Peyer's patch (tissue), 4 donors: ENCODE results near the gene ACTR10. TPM values are rescaled to one million over a fixed set of nuclear protein-coding genes. Genes with fewer than 3 reads are reported as not detected.
A peak's percentile ranks its signal among the peaks of the same experiment; 100 is the strongest.

ENCODE experiments used
- DNase-seq, 3 donors: peaks; one replicate each; pipeline ENCODE4 v3.0.0-alpha.2; 2017 to 2019
- H3K27ac ChIP-seq, 4 donors: fragments of 200-600 bp; sonication (generic); one replicate each; pipeline ENCODE4 v1.5.1; 2016 to 2019
- H3K27me3 ChIP-seq, 2 donors: fragments of 200-600 bp; sonication (generic); one replicate each; pipeline ENCODE4 v1.5.1; 2019
- H3K36me3 ChIP-seq, 3 donors: fragments of 200-600 bp; sonication (generic); one replicate each; pipeline ENCODE4 v1.5.1; 2016 to 2019
- H3K4me1 ChIP-seq, 4 donors: fragments of 200-600 bp; sonication (generic); one replicate each; pipeline ENCODE4 v1.5.1; 2016 to 2019
- H3K4me3 ChIP-seq, 4 donors: fragments of 200-600 bp; sonication (generic); 1 replicate in 3 of 4; 2 replicates in 1 of 4; pipeline ENCODE4 v1.5.1; 2016 to 2019; ENCODE audit warnings: mild to moderate bottlenecking in 1 of 4
- H3K9me3 ChIP-seq, 4 donors: fragments of 200-600 bp; sonication (generic); one replicate each; pipeline ENCODE4 v1.5.1; 2016 to 2019; ENCODE audit warnings: mild to moderate bottlenecking in 1 of 4
- POLR2A ChIP-seq, 2 donors: fragments of 450-650 bp; IDR thresholded peaks; one replicate each; pipeline ENCODE4 v1.5.1; 2017; ENCODE audit warnings: antibody characterized with exemption in 2 of 2, mild to moderate bottlenecking in 2 of 2, moderate library complexity in 2 of 2
- total RNA-seq, 4 donors: library from RNA; depleted of rRNA; stranded (reverse); fragments of >200 nt; gene quantifications; one replicate each; pipeline ENCODE4 v1.1.0, GENCODE V29; 2016
- TF ChIP-seq, protein P1 (sequence below), 6 experiments: fragments of 450-650 bp in 4 of 6; fragments of 200-600 bp in 2 of 6; sonication (generic) in 1 of 6; IDR thresholded peaks; one replicate each; pipeline ENCODE4 v1.5.1; 2017 to 2019; ENCODE audit warnings: antibody characterized with exemption in 6 of 6, mild to moderate bottlenecking in 3 of 6, moderate library complexity in 1 of 6

The ACTR10 gene
- total RNA-seq, 4 donors from 2014 or later, result 37.1 to 70.6 (median 44.9) TPM

DNA sequence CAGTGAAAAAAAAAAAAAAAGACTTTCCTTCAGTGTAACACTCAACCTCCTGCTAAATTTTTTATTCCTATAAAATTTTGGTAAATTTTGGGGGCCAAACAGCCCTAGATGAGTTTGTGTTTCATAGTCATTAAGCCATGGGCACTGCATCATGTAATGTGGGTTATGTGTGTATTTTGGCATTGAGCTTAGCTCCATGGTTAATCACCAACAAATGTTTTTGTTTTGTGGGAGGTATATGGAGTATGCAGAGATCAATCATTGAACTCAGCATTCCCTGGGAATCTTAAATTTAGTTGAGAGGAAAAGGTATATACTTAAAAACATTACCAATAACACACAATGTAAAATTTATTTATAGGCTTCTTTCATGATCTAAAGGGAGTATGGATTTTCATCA lies 39.4 kb upstream of the ACTR10 start:
- Histone ChIP-seq H3K27me3 (no peaks in the 10 kb centered on the region), H3K9me3 (no peaks in the 10 kb centered on the region), H3K4me3 (no peak overlapping the region), H3K36me3 (no peaks in the 10 kb centered on the region), H3K4me1 (no peaks in the 10 kb centered on the region), H3K27ac (no peak overlapping the region)
- no peak for TF ChIP-seq POLR2A (IDR thresholded peaks at IDR 0.05)
- TF ChIP-seq, protein P1, sequence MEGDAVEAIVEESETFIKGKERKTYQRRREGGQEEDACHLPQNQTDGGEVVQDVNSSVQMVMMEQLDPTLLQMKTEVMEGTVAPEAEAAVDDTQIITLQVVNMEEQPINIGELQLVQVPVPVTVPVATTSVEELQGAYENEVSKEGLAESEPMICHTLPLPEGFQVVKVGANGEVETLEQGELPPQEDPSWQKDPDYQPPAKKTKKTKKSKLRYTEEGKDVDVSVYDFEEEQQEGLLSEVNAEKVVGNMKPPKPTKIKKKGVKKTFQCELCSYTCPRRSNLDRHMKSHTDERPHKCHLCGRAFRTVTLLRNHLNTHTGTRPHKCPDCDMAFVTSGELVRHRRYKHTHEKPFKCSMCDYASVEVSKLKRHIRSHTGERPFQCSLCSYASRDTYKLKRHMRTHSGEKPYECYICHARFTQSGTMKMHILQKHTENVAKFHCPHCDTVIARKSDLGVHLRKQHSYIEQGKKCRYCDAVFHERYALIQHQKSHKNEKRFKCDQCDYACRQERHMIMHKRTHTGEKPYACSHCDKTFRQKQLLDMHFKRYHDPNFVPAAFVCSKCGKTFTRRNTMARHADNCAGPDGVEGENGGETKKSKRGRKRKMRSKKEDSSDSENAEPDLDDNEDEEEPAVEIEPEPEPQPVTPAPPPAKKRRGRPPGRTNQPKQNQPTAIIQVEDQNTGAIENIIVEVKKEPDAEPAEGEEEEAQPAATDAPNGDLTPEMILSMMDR (IDR thresholded peaks at IDR 0.05), result no peak
- DNase-seq, result no peak

DNA sequence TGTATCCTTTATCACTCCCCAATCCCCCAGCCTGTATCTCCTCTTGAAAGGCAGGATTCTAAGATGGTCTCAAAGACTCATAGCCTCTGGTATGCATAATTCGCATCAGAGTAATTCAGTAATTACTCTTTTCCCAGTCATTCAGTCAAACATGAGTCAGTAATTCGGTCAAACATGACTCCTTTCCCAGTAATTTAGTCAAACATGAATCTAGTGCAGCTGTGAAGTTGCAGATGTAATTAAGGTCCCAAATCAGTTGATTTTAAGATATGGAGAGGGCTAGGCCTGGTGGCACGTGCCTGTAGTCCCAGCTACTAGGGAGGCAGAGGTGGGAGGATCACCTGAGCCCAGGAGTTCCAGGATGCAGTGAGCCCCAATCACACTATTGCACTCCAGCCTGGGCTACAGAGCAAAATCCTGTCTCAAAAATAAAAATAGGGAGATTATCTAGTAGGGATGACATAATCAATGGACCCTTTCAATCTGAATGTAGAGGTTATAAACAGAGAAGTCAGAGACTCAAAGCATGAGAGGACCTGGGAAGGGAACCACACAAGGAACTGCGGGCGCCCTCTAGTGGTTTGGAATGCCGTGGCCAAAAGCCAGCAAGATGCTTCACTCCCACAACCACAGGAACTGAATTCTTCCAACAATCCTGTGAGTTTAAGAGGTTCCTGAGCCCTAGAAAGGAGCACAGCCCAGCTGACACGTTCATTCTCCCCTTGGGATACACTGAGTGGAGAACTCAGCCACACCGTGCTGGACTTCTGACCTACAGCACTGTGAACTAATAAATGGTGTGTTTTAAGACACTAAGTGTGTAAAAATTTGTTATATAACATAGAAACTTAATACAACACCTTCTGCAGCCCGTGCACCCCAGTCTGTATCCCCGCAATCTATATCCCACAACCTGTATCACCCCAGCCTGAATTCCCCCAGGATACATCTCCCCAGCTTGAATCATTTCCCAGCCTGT lies 33.7 kb upstream of the ACTR10 start:
- H3K27ac ChIP-seq, result no peak overlapping the region
- H3K27me3 ChIP-seq, result no peaks in the 10 kb centered on the region
- TF ChIP-seq, protein P1 (IDR thresholded peaks at IDR 0.05), result peak; percentile 52 to 91 (median 62)
- no peak for TF ChIP-seq POLR2A (IDR thresholded peaks at IDR 0.05)
- H3K9me3 ChIP-seq, result no peaks in the 10 kb centered on the region
- peak; percentile 70 to 95 (median 85) for DNase-seq
- no peaks in the 10 kb centered on the region for H3K4me1 ChIP-seq
- no peak overlapping the region for H3K4me3 ChIP-seq
- H3K36me3 ChIP-seq, result no peaks in the 10 kb centered on the region

DNA sequence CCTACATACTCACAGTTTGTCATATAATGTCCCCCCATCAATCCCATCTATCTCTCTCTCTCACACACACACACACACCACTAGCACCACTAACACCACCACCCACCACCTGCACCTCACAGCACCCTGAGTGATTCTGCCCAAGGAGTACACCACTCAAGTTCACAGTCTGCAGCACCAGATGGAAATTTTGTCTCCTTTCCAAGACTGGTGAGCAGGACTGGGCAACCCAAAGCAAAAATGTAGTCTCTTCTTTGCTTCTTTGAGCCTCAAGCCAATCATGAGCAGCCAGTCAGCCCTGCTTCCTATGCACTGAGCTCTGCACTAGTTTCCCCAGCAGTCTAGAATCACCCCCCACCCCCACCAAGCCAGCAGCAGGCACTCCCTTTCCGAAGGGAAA lies 32.9 kb upstream of the ACTR10 start:
- no peak overlapping the region for H3K27ac ChIP-seq
- H3K27me3 ChIP-seq, result no peaks in the 10 kb centered on the region
- TF ChIP-seq POLR2A (IDR thresholded peaks at IDR 0.05), result no peak
- TF ChIP-seq, protein P1 (IDR thresholded peaks at IDR 0.05), result no peak
- no peaks in the 10 kb centered on the region for H3K36me3 ChIP-seq
- no peaks in the 10 kb centered on the region for H3K9me3 ChIP-seq
- no peak for DNase-seq
- no peaks in the 10 kb centered on the region for H3K4me1 ChIP-seq
- no peak overlapping the region for H3K4me3 ChIP-seq

DNA sequence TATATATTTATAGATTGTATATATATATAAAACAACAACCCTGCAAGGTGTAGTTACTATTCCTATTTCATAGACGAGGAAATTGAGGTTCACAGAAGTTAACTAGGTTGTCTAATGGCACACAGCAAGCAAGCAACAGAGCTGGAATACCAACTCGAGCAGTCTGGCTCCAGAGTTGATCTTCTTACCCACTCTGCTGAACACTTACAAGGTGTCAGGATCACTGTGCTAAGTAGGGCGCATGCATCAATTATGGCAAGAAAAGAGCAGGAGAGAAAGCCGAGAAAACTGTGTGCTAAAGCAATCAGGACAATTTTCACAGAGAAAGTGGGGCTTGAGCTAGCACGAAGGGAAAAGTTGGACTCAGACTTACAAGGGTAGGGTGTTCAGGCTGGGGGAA lies 32.1 kb upstream of the ACTR10 start:
- no peaks in the 10 kb centered on the region for H3K4me1 ChIP-seq
- no peak overlapping the region for H3K27ac ChIP-seq
- H3K36me3 ChIP-seq, result no peaks in the 10 kb centered on the region
- no peaks in the 10 kb centered on the region for H3K9me3 ChIP-seq
- DNase-seq, result no peak
- no peaks in the 10 kb centered on the region for H3K27me3 ChIP-seq
- H3K4me3 ChIP-seq, result no peak overlapping the region
- no peak for TF ChIP-seq POLR2A (IDR thresholded peaks at IDR 0.05)
- TF ChIP-seq, protein P1 (IDR thresholded peaks at IDR 0.05), result no peak

DNA sequence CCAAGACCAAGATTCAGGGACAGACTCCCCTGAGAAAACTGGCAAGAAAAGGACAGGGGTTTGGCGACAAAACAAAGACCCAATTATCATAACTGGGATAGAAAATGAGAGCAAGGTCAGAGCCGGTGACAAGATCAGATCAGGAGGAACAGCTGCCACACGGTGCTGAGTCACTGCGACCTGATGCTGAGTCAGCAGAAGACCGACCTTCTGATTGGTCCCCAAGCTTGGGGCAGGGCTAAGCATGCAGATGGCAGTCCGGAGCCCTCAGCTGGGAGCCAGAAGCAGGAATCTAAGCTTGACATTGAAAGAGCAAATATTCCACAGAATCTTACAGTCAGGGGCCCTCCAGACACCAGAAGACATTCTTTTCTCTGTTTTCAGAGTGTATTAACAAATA lies 28.9 kb upstream of the ACTR10 start:
- H3K9me3 ChIP-seq, result no peaks in the 10 kb centered on the region
- no peaks in the 10 kb centered on the region for H3K27me3 ChIP-seq
- no peak overlapping the region for H3K4me3 ChIP-seq
- no peaks in the 10 kb centered on the region for H3K36me3 ChIP-seq
- no peak overlapping the region for H3K27ac ChIP-seq
- H3K4me1 ChIP-seq, result no peaks in the 10 kb centered on the region
- DNase-seq, result peak in 2 of 3 donors; percentile 81 to 84
- no peak for TF ChIP-seq POLR2A (IDR thresholded peaks at IDR 0.05)
- TF ChIP-seq, protein P1 (IDR thresholded peaks at IDR 0.05), result no peak
